Testis (tissue), 3 donors: Measurements from ENCODE around the gene ESCO1. TPM values are rescaled to one million over a fixed set of nuclear protein-coding genes. Genes with fewer than 3 reads are reported as not detected.
A peak's percentile ranks its signal among the peaks of the same experiment; 100 is the strongest.
"Not testable (repeated sequence)": the region's sequence is repeated elsewhere in the genome, so short reads cannot be mapped to it uniquely, and the experiment has no call there.

Experiments used
- DNase-seq: peaks from one replicate; pipeline ENCODE4 v3.0.0-alpha.2; 2019
- H3K27ac ChIP-seq, 2 donors: fragments of 200-600 bp; sonication (generic); one replicate each; pipeline ENCODE4 v1.5.1; 2019
- H3K27me3 ChIP-seq: fragments of 200-600 bp; sonication (generic); one replicate; pipeline ENCODE4 v1.5.1; 2019
- H3K36me3 ChIP-seq: fragments of 200-600 bp; sonication (generic); one replicate; pipeline ENCODE4 v1.5.1; 2017; ENCODE audit warnings: low read depth; ENCODE audit errors: missing control alignments
- H3K4me1 ChIP-seq: fragments of 200-600 bp; sonication (generic); one replicate; pipeline ENCODE4 v1.5.1; 2019
- H3K4me3 ChIP-seq, 2 donors: fragments of 200-600 bp; sonication (generic); one replicate each; pipeline ENCODE4 v1.5.1; 2017 to 2019
- H3K9me3 ChIP-seq: fragments of 200-600 bp; sonication (generic); one replicate; pipeline ENCODE4 v1.5.1; 2017
- POLR2A ChIP-seq: fragments of 450-650 bp; IDR thresholded peaks from one replicate; pipeline ENCODE4 v1.6.1; 2017; ENCODE audit warnings: antibody characterized with exemption, mild to moderate bottlenecking, moderate library complexity
- WGBS, 2 donors: methylation state at CpG; one replicate each; pipeline ENCODE4 v1.1.5; 2018; 5-methylcytosine and 5-hydroxymethylcytosine counted together
- intact Hi-C: fragments of 100-400 bp; cut with DNase I; formaldehyde crosslinking; loops from one replicate; pipeline ENCODE4 v1.15.1; 2023; ENCODE audit warnings: low total_unique reads
- polyA plus RNA-seq: library from polyadenylated mRNA; stranded (reverse); fragments of 350-450 nt; fragmentation: Illumina TruSeq; extraction: RNeasy Lipid Tissue Mini Kit (QIAGEN cat#74804); gene quantifications from one replicate; pipeline ENCODE4 v1.2.3, GENCODE V29; 2014; ENCODE audit warnings: low read depth, low replicate concordance; ENCODE audit not compliant: insufficient read depth
- total RNA-seq, 2 donors: library from RNA; depleted of rRNA; stranded (reverse); fragments of >200 nt; gene quantifications; one replicate each; pipeline ENCODE4 v1.2.3, GENCODE V29; 2016
- TF ChIP-seq, protein P1 (sequence below), 3 experiments: fragments of 450-650 bp in 2 of 3; fragments of 200-600 bp in 1 of 3; sonication (generic) in 1 of 3; IDR thresholded peaks; one replicate each; pipeline ENCODE4 v1.5.1; 2016 to 2019; ENCODE audit warnings: antibody characterized with exemption in 3 of 3, mild to moderate bottlenecking in 2 of 3, moderate library complexity in 1 of 3

ESCO1 gene
- total and polyA plus RNA-seq, 3 donors from 2014 or later: 13.1 to 55.9 (median 43.0) TPM

DNA sequence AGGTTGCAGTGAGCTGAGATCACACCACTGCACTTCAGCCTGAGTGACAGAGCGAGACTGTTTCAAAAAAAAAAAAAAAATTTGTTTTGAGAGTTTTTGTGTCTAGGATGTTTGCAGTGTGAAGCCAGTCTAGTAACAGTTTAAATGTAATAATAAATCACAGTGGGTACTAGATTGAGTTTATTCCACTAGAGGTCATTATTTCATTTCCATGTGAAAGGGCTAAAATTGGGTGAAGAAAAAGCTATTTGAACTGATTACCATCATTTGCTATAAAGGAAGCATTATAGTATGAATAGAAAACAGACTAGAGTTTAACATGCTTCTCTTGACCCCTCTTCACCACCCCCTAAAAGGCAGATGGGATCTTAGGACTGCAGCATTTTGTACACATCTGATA lies 31.9 kb upstream of the ESCO1 start:
- TF ChIP-seq POLR2A: no peak
- TF ChIP-seq, protein P1, sequence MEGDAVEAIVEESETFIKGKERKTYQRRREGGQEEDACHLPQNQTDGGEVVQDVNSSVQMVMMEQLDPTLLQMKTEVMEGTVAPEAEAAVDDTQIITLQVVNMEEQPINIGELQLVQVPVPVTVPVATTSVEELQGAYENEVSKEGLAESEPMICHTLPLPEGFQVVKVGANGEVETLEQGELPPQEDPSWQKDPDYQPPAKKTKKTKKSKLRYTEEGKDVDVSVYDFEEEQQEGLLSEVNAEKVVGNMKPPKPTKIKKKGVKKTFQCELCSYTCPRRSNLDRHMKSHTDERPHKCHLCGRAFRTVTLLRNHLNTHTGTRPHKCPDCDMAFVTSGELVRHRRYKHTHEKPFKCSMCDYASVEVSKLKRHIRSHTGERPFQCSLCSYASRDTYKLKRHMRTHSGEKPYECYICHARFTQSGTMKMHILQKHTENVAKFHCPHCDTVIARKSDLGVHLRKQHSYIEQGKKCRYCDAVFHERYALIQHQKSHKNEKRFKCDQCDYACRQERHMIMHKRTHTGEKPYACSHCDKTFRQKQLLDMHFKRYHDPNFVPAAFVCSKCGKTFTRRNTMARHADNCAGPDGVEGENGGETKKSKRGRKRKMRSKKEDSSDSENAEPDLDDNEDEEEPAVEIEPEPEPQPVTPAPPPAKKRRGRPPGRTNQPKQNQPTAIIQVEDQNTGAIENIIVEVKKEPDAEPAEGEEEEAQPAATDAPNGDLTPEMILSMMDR (IDR thresholded peaks at IDR 0.05): no peak
- Histone ChIP-seq H3K4me1 (no peaks in the 10 kb centered on the region), H3K4me3 (no peak overlapping the region), H3K9me3 (no peaks in the 10 kb centered on the region), H3K27ac (no peak overlapping the region), H3K36me3 (no peaks in the 10 kb centered on the region), H3K27me3 (no peaks in the 10 kb centered on the region)
- intact Hi-C loops: no loop called here
- no peak for DNase-seq
- WGBS, 2 donors: 96 to 100% methylated on average over 1 of the region's 1 CpG

DNA sequence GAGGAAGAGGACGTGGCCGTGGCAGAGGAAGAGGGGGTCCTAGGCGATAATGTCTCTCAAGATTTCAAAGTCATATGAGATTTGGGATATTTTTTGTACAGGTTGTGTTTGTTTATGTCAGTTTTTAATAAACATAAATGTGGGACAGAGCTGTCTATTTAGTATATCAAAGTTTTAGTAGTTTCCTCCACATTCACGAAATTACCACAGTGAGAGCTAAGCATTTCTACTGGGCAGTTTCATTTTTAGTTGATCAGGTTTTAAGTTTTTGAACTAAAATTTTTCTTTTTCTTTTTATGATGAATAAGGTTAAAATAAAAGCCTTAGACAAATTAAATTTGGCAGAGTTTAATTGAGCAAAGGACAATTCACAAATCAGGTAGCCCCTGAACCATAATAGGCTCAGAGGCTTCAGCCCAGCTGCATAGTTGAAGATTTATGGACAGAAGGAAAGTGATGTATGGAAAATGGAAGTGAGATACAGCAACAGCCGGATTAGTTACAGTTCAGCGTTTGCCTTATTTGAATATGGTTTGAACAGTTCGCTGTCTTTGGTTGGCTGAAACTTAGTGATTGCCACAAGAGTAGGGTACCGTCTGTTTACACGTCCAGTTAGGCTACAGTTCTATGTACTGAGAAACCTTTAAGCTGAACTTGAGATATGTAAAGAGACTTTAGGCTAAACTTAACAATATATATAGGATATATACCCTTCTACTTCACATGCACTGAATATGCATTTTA lies 28.8 kb upstream of the ESCO1 start:
- Histone ChIP-seq H3K4me1 (no peaks in the 10 kb centered on the region), H3K36me3 (no peaks in the 10 kb centered on the region), H3K9me3 (no peaks in the 10 kb centered on the region), H3K27me3 (no peaks in the 10 kb centered on the region), H3K27ac (no peak overlapping the region), H3K4me3 (no peak overlapping the region)
- intact Hi-C loops: no loop called here
- DNase-seq: no peak
- TF ChIP-seq, protein P1 (IDR thresholded peaks at IDR 0.05): no peak
- TF ChIP-seq POLR2A: no peak
- 87% methylated on average over 9 of the region's 9 CpGs for WGBS, 2 donors

DNA sequence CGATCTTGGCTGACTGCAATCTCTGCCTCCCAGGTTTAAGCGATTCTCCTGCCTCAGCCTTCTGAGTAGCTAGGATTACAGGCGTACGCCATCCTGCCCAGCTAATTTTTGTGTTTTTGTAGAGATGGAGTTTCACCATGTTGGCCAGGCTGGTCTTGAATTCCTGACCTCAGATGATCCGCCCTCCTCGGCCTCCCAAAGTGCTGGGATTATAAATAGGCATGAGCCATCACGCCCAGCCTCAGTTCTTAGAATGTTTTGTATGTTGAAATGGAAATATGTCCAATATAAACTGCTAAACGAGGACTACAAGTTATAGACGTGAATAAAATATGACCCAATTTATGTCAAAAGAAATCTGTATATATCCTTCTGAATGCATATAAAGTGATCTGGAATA lies 21.1 kb upstream of the ESCO1 start:
- H3K36me3 ChIP-seq, DNase-seq, intact Hi-C loops, H3K4me3 ChIP-seq, H3K4me1 ChIP-seq, H3K27ac ChIP-seq, H3K9me3 ChIP-seq, H3K27me3 ChIP-seq: not testable (repeated sequence)
- WGBS, 2 donors: 92% methylated on average over 9 of the region's 9 CpGs

DNA sequence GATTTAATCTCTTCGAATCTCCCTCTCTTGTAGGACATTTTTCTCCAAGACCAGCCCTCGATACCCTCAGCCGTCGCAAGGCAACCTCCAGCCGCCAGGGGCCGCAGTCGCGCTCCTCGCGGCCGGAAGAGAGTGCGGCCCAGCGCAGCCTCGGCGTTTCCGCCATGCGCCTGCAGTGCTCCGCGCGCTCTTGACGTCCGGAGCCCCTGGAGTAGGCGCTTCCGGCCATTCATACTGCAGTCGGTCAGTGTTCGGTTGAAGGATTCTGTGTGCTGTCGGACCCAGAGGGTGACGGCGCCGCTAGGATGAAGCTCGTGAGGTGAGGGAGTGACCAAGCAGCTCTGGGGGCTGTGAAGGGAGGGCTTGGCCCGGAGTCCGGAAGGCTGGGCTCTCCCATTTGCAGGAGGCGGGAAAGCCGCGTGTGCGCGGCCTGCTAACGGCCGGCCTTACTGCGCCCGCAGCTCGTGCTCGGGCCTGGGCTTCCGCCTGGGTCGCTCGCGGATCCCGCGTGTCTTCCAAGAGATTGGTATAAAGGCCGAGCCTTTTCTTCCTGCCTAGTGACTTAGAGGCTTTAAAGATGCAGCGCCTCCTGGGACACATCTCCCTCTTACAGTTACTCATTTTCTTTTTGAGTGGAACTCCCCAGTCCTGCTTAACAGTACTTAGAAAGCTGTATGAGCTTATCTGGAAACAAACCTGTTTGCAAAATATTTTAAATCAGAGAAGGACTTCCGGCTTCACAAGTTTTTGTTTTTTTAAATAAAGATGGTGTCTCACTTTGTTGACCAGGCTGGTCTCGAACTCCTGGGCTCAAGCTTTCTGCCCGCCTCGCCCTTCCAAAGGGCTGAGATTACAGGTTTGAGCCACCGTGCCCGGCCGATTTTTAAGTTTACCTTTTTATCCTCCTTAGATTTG lies 11.9 kb upstream of the ESCO1 start, which contains the start of gene SNRPD1:
SNRPD1 (plus strand) TSS at position 190 of the 915 bp plus-strand sequence; CDS start at position 306, 116 bp downstream.
- peak within 1 kb of the TSS; percentile 64 to 87 for H3K4me3 ChIP-seq
- H3K36me3 ChIP-seq: no peaks in the 10 kb centered on the region
- DNase-seq: peak; percentile 90
- no peaks in the 10 kb centered on the region for H3K27me3 ChIP-seq
- intact Hi-C loops: no loop called here
- H3K9me3 ChIP-seq: no peaks in the 10 kb centered on the region
- peak within 1 kb of the TSS; percentile 49 to 77 for H3K27ac ChIP-seq
- peaks cover 6% of the 10 kb centered on the region for H3K4me1 ChIP-seq
- TF ChIP-seq, protein P1 (IDR thresholded peaks at IDR 0.05): peak; percentile 92 to 98 (median 93)
- TF ChIP-seq POLR2A: no peak
- 0% methylated on average over 24 to 59 of the region's 59 CpGs for WGBS, 2 donors

DNA sequence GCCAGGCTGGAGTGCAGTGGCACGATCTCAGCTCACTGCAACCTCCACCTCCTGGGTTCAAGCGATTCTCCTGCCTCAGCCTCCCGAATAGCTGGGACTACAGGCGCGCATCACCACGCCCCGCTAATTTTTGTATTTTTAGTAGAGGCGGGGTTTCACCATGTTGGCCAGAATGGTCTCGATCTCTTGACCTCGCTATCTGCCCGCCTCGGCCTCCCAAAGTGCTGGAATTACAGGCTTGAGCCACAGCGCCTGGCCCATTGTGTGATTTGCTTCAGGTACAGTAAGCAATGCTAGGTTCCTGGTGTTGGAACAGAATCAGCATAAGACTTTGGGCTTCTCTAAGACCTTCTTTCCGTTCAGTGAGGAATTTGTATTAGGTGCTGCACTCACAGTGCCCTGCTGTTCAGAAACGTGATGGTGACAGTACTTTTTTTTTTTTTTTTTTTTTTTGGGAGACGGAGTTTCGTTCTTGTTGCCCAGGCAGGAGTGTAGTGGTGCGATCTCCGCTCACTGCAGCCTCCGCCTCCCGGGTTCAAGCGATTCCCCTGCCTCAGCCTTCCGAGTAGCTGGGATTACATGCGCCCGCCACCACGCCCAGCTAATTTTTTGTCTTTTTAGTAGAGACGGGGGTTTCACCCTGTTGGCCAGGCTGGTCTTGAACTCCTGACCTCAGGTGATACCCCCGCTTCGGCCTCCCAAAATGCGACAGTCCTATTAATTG lies 11.1 kb upstream of the ESCO1 start:
- 38 to 40% methylated on average over 30 of the region's 30 CpGs for WGBS, 2 donors
- H3K36me3 ChIP-seq, DNase-seq, H3K9me3 ChIP-seq, H3K4me1 ChIP-seq, H3K27me3 ChIP-seq, intact Hi-C loops: not testable (repeated sequence)
- Histone ChIP-seq H3K27ac (peak overlapping the region; percentile 49 to 77), H3K4me3 (peak overlapping the region; percentile 64 to 87)
